Ectodermal cell (in vitro differentiated cells): Measurements from ENCODE around the gene CTSH.
"Not testable (repeated sequence)": the region's sequence is repeated elsewhere in the genome, so short reads cannot be mapped to it uniquely, and the experiment has no call there.

Experiments used
- H3K27ac ChIP-seq: 2 replicates; pipeline ENCODE4 v1.7.0; 2013; ENCODE audit warnings: mild to moderate bottlenecking, low read depth, low read length; ENCODE audit not compliant: insufficient read depth, poor library complexity, severe bottlenecking
- H3K27me3 ChIP-seq: 2 replicates; pipeline ENCODE4 v1.7.0; 2013; ENCODE audit warnings: mild to moderate bottlenecking, low read length; ENCODE audit not compliant: insufficient read depth, control insufficient read depth, poor library complexity, severe bottlenecking
- H3K36me3 ChIP-seq: one replicate; pipeline ENCODE4 v1.7.0; 2013; ENCODE audit warnings: low read length; ENCODE audit not compliant: control insufficient read depth, insufficient read depth
- H3K4me1 ChIP-seq: one replicate; pipeline ENCODE4 v1.7.0; 2013; ENCODE audit warnings: low read length; ENCODE audit not compliant: control insufficient read depth, insufficient read depth
- H3K4me3 ChIP-seq: 2 replicates; pipeline ENCODE4 v1.7.0; 2013; ENCODE audit warnings: low read depth, low read length, control low read depth; ENCODE audit not compliant: insufficient read depth
- H3K9me3 ChIP-seq: 2 replicates; pipeline ENCODE4 v1.7.0; 2013; ENCODE audit warnings: mild to moderate bottlenecking, low read length, moderate library complexity; ENCODE audit not compliant: control insufficient read depth
- WGBS, 2 experiments: methylation state at CpG; one replicate each; pipeline ENCODE4 v1.1.7; 2013; ENCODE audit warnings: missing lambda C conversion rate in 2 of 2; 5-methylcytosine and 5-hydroxymethylcytosine counted together

Gene CTSH

DNA sequence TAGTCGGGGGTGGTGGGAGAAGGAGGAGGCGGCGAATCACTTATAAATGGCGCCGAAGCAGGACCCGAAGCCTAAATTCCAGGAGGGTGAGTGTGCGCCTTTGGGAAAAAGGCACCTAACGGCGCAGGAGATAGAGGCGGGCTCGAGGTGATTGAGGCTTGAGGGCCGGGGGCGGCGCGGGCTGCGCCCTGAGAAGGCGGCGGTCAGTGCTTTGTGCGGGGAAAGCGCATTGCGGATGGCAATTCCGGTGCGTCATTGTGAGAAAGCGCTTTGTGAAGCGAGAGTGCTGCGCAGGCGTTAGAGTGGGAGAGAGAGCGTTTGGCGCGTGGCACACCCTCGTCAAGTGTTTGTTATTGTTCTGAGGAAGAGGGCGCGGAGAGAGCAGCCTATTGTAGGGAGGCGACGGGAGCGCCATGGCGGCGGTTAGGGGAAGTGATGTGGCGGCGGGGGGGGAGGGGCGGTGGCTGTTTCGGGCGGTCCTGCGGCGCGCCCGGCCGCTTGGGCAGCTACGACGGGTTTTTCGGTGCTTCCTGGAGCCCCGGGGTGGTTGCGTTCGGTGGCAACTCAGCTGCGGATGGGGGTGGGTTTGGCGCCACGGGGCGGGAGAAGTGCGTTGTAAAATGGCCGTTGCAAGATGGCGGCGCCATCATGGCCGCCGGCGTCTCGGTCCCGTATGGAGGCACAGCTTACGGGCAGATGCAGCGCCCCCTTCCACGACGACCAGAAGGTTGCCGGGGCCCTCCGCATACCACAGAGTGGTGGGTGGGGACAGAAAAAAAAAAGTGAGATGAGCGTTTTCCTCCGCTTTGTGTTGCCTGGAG is 71.7 kb downstream of the CTSH start:
- WGBS, 2 experiments: 0% methylated on average over 75 of the region's 75 CpGs

DNA sequence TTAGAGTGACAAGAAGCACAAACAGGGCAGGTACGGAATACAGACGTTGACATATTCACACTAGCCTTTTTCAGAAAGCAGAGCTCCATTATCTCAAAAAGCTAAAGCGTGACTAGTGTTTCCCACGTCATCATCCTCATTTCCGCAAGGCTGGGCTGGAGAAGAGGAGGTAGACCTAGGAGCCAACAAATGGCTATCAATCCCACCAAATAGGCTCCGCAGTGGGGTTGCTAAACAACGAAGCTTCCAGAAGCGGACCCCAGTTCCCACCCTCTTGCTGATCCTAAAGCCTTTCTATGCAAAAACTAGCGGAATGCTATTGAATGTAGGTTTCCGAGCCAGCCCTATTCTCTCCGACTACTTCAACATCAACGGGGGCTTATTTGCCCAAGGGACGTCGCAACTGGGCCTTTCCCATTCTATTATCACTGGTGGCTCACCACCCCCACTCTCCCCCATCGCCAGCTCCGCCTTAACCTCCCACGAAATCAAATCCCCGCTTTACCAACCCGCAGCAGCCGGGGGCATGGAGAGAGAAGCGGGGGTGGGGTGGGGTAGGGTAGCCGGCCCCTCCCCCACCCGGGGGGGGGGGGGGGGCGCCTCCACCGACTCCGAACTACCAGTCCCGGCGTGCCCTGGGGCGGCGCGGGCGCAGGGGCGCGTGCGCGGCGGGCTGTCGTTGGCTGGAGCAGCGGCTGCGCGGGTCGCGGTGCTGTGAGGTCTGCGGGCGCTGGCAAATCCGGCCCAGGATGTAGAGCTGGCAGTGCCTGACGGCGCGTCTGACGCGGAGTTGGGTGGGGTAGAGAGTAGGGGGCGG is 72.5 kb downstream of the CTSH start, which contains the start of gene MORF4L1:
Gene MORF4L1, plus strand, starts transcription at position 736 of the 817 bp plus-strand sequence. CDS start 128 bp downstream, outside the sequence.
- H3K36me3 ChIP-seq: no peaks in the 10 kb centered on the region
- WGBS, 2 experiments: 5 to 6% methylated on average over 46 of the region's 52 CpGs
- peak within 1 kb of the TSS; percentile 99 for H3K27ac ChIP-seq

More for the DNA sequence above, 71.7 kb downstream of the CTSH start:
- H3K36me3 ChIP-seq: no peaks in the 10 kb centered on the region
- peak overlapping the region; percentile 99 for H3K27ac ChIP-seq
- no peaks in the 10 kb centered on the region for H3K27me3 ChIP-seq
- peak overlapping the region; percentile 94 for H3K4me3 ChIP-seq
- no peaks in the 10 kb centered on the region for H3K9me3 ChIP-seq
- H3K4me1 ChIP-seq: peaks cover 5% of the 10 kb centered on the region

GRCh38 chr15:78871483-78872127 is 73.2 kb downstream of the CTSH start:
- not testable (repeated sequence) for H3K9me3 ChIP-seq, H3K36me3 ChIP-seq, H3K27ac ChIP-seq, H3K27me3 ChIP-seq, H3K4me1 ChIP-seq
- 89 to 90% methylated on average over 24 of the region's 24 CpGs for WGBS, 2 experiments
- H3K4me3 ChIP-seq: peak overlapping the region; percentile 54

More for the DNA sequence above, 72.5 kb downstream of the CTSH start, which contains the start of gene MORF4L1:
- H3K4me3 ChIP-seq: peak within 1 kb of the TSS; percentile 94
- H3K4me1 ChIP-seq: peaks cover 5% of the 10 kb centered on the region
- H3K27me3 ChIP-seq: no peaks in the 10 kb centered on the region
- no peaks in the 10 kb centered on the region for H3K9me3 ChIP-seq
